MM.1S (cell line): ENCODE data around the gene LNPEP.

ENCODE experiments used
- CTCF ChIP-seq: fragments of 300-600 bp; sonication (generic); IDR thresholded peaks from 2 replicates; pipeline ENCODE4 v1.5.1; 2016; ENCODE audit warnings: antibody characterized with exemption, low read length, mixed read lengths
- EZH2 ChIP-seq: fragments of 300-600 bp; sonication (generic); optimal IDR thresholded peaks from 2 replicates; pipeline ENCODE3; 2017; ENCODE audit warnings: low read depth, mild to moderate bottlenecking, antibody characterized with exemption, low read length, mixed read lengths
- EZH2phosphoT487 ChIP-seq: fragments of 300-600 bp; sonication (generic); IDR thresholded peaks from 2 replicates; pipeline ENCODE4 v1.6.1; 2018; ENCODE audit warnings: antibody characterized with exemption, low read length

- no peak for TF ChIP-seq CTCF
- no peak for TF ChIP-seq EZH2phosphoT487
- no peak for TF ChIP-seq EZH2
Observed at GRCh38 chr5:96909435-96909834, 26.4 kb upstream of the LNPEP start.
